LNCaP clone FGC (cell line): Measurements from ENCODE around the gene ACTL7A.

Source experiments
- DNase-seq: peaks from one replicate; pipeline ENCODE4 v3.0.0-alpha.2; 2011; ENCODE audit warnings: low read depth
- H3K4me3 ChIP-seq: 2 replicates; pipeline ENCODE4 v1.5.1; 2011; ENCODE audit warnings: mild to moderate bottlenecking, low read depth, low read length, control low read depth
- CTCF ChIP-seq: IDR thresholded peaks from 2 replicates; pipeline ENCODE4 v1.5.1; 2012; ENCODE audit warnings: mild to moderate bottlenecking; ENCODE audit not compliant: control insufficient read depth, insufficient read depth; ENCODE audit errors: extremely low read depth

Gene ACTL7A

GRCh38 chr9:108861997-108862396 lies at the start of gene ACTL7A:
Gene ACTL7A, plus strand, starts transcription at chr9:108862266. Its CDS starts 57 bp downstream, at chr9:108862323.
- TF ChIP-seq CTCF = no peak
- H3K4me3 ChIP-seq = no peak within 1 kb of the TSS
- DNase-seq = no peak

- H3K4me3 ChIP-seq = no peak overlapping the region
- no peak for TF ChIP-seq CTCF
- no peak for DNase-seq
These were observed 49.6 kb upstream of the ACTL7A start for GRCh38 chr9:108812396-108813025.

- peak; percentile 36 for DNase-seq
- peak; percentile 86 for TF ChIP-seq CTCF
- no peak overlapping the region for H3K4me3 ChIP-seq
These were observed 48.0 kb upstream of the ACTL7A start for GRCh38 chr9:108813951-108814601.

- no peak overlapping the region for H3K4me3 ChIP-seq
- no peak for DNase-seq
- no peak for TF ChIP-seq CTCF
These were observed 46.9 kb upstream of the ACTL7A start for GRCh38 chr9:108815156-108815555.

GRCh38 chr9:108816037-108816436 lies 46.0 kb upstream of the ACTL7A start:
- H3K4me3 ChIP-seq = no peak overlapping the region
- no peak for DNase-seq
- no peak for TF ChIP-seq CTCF

- no peak for DNase-seq
- no peak overlapping the region for H3K4me3 ChIP-seq
- no peak for TF ChIP-seq CTCF
These were observed 38.2 kb upstream of the ACTL7A start for GRCh38 chr9:108823829-108824228.

GRCh38 chr9:108830272-108830671 lies 31.8 kb upstream of the ACTL7A start:
- no peak overlapping the region for H3K4me3 ChIP-seq
- DNase-seq = no peak
- no peak for TF ChIP-seq CTCF
